CD8-positive, alpha-beta memory T cell (primary cell): ENCODE results near the gene NAA40. TPM values are rescaled to one million over a fixed set of nuclear protein-coding genes. Genes with fewer than 3 reads are reported as not detected.

Source experiments
- CTCF ChIA-PET: fragments of 350-600 bp; sonication (Branson Sonifier 250); formaldehyde crosslinking; loops from one replicate; lab custom pipeline; 2021; ENCODE audit warnings: antibody characterized with exemption; lab: Charles Lee
- POLR2A ChIA-PET: fragments of 350-600 bp; sonication (Branson Sonifier 250); formaldehyde crosslinking; loops from one replicate; lab custom pipeline; 2021; ENCODE audit warnings: antibody characterized with exemption; lab: Charles Lee
- DNase-seq, 5 donors: peaks; one replicate each; pipeline versions ENCODE4 v3.0.0 to v3.0.0-alpha.2; 2020 to 2022; ENCODE audit warnings: mixed read lengths in 1 of 5
- H3K27ac ChIP-seq: one replicate; pipeline ENCODE4 v1.7.0; 2013; ENCODE audit warnings: low read depth, mild to moderate bottlenecking, low read length, moderate library complexity
- H3K27me3 ChIP-seq: 2 replicates; pipeline ENCODE4 v1.7.0; 2013; ENCODE audit warnings: low read length, mild to moderate bottlenecking; ENCODE audit not compliant: insufficient read depth, poor library complexity, severe bottlenecking
- H3K36me3 ChIP-seq: 2 replicates; pipeline ENCODE4 v1.7.0; 2013; ENCODE audit warnings: mild to moderate bottlenecking, low read length, moderate library complexity; ENCODE audit not compliant: insufficient read depth
- H3K4me1 ChIP-seq: 2 replicates; pipeline ENCODE4 v1.7.0; 2013; ENCODE audit warnings: mild to moderate bottlenecking, low read length, moderate library complexity; ENCODE audit not compliant: insufficient read depth
- H3K4me3 ChIP-seq: 2 replicates; pipeline ENCODE4 v1.7.0; 2013; ENCODE audit warnings: mild to moderate bottlenecking, low read length
- H3K9me3 ChIP-seq: 2 replicates; pipeline ENCODE4 v1.7.0; 2013; ENCODE audit warnings: mild to moderate bottlenecking, low read length
- H3K27ac Mint-ChIP-seq, 8 donors: one replicate each; pipeline ENCODE4 v1.8.0; 2020 to 2021; ENCODE audit warnings: mixed read lengths in 8 of 8, mild to moderate bottlenecking in 6 of 8, inconsistent platforms in 3 of 8, moderate library complexity in 3 of 8
- H3K27me3 Mint-ChIP-seq, 2 donors: one replicate each; pipeline ENCODE4 v1.8.0; 2020 to 2021; ENCODE audit warnings: mixed read lengths in 2 of 2, mild to moderate bottlenecking in 1 of 2, moderate library complexity in 1 of 2
- H3K36me3 Mint-ChIP-seq, 3 donors: one replicate each; pipeline ENCODE4 v1.8.0; 2020 to 2021; ENCODE audit warnings: mixed read lengths in 3 of 3, inconsistent platforms in 1 of 3, mild to moderate bottlenecking in 1 of 3
- H3K4me1 Mint-ChIP-seq, 3 donors: one replicate each; pipeline ENCODE4 v1.8.0; 2020 to 2021; ENCODE audit warnings: mixed read lengths in 3 of 3, inconsistent platforms in 1 of 3, mild to moderate bottlenecking in 1 of 3
- H3K4me3 Mint-ChIP-seq, 7 donors: one replicate each; pipeline ENCODE4 v1.8.0; 2020 to 2021; ENCODE audit warnings: mixed read lengths in 7 of 7, mild to moderate bottlenecking in 6 of 7, moderate library complexity in 4 of 7, inconsistent platforms in 2 of 7
- H3K9me3 Mint-ChIP-seq, 5 donors: one replicate each; pipeline ENCODE4 v1.8.0; 2020 to 2022; ENCODE audit warnings: mixed read lengths in 5 of 5, mild to moderate bottlenecking in 3 of 5, moderate library complexity in 2 of 5, inconsistent platforms in 1 of 5
- polyA plus RNA-seq: library from polyadenylated mRNA; unstranded; fragments of 300-500 nt; fragmentation: Illumina TruSeq; gene quantifications from one replicate; pipeline ENCODE4 v1.2.3, GENCODE V29; 2021
- total RNA-seq, 2 experiments: library from RNA; stranded (reverse); gene quantifications; one replicate each; pipeline ENCODE4 v1.2.3, GENCODE V29; 2021

NAA40 gene
- total and polyA plus RNA-seq, 3 experiments from 2014 or later = 15.9 to 26.2 (median 20.2) TPM

DNA sequence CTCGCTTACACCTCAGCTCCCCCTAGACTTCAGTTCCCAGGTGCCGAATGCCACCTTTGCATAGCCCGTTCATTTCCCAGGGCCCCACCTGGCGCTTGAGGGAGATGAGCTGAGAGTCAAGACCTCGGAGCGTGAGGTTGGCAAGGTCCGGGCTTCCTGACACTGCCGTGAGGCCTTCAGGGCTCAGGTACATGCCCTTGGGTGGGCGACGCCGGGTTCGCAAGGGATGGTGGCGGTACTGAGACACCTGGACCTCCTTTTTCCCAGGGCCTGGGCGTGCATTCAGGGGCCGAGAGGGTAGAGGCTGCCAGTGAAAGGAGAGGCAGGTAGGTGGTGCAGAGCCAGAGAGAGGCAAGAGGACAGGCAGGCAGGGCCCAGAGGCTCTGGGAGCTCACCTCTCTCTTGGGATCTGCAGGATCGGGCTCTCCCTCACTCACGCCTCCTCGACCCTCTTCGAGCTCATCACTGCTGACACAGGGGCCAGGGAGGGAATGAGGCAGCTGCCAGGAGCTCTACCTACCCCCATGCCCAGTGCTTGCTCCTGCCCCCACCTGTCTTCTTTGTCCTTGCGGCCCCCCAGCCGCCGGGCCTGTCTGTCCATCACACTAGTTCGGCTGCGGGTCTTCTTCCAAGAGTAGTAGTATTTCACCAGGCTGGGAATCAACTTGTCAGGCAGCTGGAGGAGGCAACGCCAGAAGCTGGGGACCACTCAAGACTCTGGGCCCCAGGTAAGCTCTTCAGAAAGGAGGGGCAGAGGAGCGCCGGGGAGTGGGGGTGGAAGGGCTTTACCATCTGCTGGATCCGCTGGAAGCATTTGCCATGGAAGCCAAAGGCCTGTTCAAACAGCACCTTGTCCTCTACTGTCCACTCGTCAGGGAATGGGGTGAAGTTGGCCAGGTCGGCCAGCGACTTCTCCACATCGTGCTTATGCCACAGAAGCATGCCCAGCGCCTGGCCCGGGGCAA, 24.7 kb upstream of the NAA40 start:
- peak overlapping the region in 3 of 7 donors; percentile 7 to 51 (median 19) for H3K4me3 Mint-ChIP-seq
- H3K4me3 ChIP-seq = no peak overlapping the region
- H3K27ac Mint-ChIP-seq = peak overlapping the region in 1 of 8 donors; percentile 66
- H3K4me1 Mint-ChIP-seq = peaks cover 8 to 22% (median 11%) of the 10 kb centered on the region in 3 donors
- H3K36me3 Mint-ChIP-seq = peaks cover 0 to 10% (median 0%) of the 10 kb centered on the region in 3 donors
- H3K9me3 ChIP-seq = no peaks in the 10 kb centered on the region
- peaks cover 0 to 1% of the 10 kb centered on the region in 2 donors for H3K27me3 Mint-ChIP-seq
- no peak overlapping the region for H3K27ac ChIP-seq
- H3K9me3 Mint-ChIP-seq = no peaks in the 10 kb centered on the region
- POLR2A ChIA-PET = interaction anchor here (0.6 kb wide), 1 partner anchor 1802 kb away, joined by 7 read pairs; no protein-coding TSS in a partner anchor
- no peak for DNase-seq
- H3K4me1 ChIP-seq = peaks cover 24% of the 10 kb centered on the region
- CTCF ChIA-PET = interaction anchor here (1.1 to 3.7 kb wide), 6 partner anchors 7 to 77 kb away, joined by 3 to 11 read pairs (median 6); no protein-coding TSS in a partner anchor
- no peaks in the 10 kb centered on the region for H3K36me3 ChIP-seq
- H3K27me3 ChIP-seq = no peaks in the 10 kb centered on the region

DNA sequence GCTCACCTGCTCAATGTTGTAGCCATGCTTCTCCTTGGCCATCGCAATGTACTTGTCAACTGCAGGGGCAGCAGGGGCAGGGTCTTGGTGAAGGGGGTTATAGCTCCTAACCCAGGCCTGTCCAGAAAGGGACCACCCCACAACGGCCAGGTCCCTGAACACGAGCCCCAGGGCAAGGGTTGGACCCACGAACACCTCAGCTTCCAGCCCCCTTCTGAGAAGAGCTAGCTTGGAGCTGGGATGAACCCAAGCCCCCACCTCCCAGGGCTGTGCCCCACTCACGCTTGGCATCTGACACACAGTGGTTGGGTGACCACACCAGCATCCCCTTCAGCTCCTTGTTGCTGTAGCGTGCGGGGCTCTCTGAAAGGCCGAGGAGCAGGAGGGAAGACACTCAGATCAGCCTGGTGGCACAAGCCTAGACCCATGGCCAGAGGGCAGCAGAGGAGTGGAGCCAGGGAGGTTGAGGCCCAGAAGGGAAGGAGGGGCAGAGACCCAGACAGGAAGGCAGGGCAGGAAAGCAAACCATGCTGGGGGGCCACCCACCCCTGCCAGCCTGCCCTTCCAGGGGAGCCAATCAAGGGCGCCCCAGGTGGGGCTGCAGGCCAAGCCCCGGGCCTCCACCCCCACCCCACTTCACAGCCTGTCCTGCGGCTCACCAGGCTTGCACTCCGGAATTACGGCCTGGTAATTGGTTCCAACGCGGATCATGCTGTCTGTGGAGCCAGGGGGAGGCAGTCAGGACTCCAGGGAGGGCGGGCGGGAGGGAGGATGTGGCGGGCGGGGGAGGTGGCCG, 23.7 kb upstream of the NAA40 start:
- H3K9me3 ChIP-seq = no peaks in the 10 kb centered on the region
- CTCF ChIA-PET = interaction anchor here (1.3 to 3.7 kb wide), 4 partner anchors 8 to 78 kb away, joined by 3 to 11 read pairs (median 6); no protein-coding TSS in a partner anchor
- peaks cover 27% of the 10 kb centered on the region for H3K4me1 ChIP-seq
- H3K4me3 ChIP-seq = no peak overlapping the region
- H3K27ac ChIP-seq = no peak overlapping the region
- Mint-ChIP-seq H3K9me3 (no peaks in the 10 kb centered on the region), H3K27me3 (peaks cover 0 to 1% of the 10 kb centered on the region in 2 donors), H3K27ac (no peak overlapping the region), H3K36me3 (peaks cover 0 to 7% (median 0%) of the 10 kb centered on the region in 3 donors), H3K4me3 (peak overlapping the region in 5 of 7 donors; percentile 34 to 59 (median 47)), H3K4me1 (peaks cover 8 to 26% (median 11%) of the 10 kb centered on the region in 3 donors)
- no peak for DNase-seq
- POLR2A ChIA-PET = no interaction called here
- H3K27me3 ChIP-seq = no peaks in the 10 kb centered on the region
- no peaks in the 10 kb centered on the region for H3K36me3 ChIP-seq

GRCh38 chr11:63915961-63916836, 22.6 kb upstream of the NAA40 start:
- H3K9me3 Mint-ChIP-seq = no peaks in the 10 kb centered on the region
- ChIA-PET CTCF (interaction anchor here (1.0 to 3.7 kb wide), 5 partner anchors 10 to 79 kb away, joined by 3 to 16 read pairs (median 6); partner anchors contain the start of gene MARK2), POLR2A (no interaction called here)
- Histone ChIP-seq H3K4me1 (peaks cover 27% of the 10 kb centered on the region), H3K4me3 (peak overlapping the region; percentile 43), H3K27ac (no peak overlapping the region), H3K36me3 (no peaks in the 10 kb centered on the region), H3K9me3 (no peaks in the 10 kb centered on the region), H3K27me3 (no peaks in the 10 kb centered on the region)
- H3K4me1 Mint-ChIP-seq = peaks cover 8 to 26% (median 11%) of the 10 kb centered on the region in 3 donors
- peak overlapping the region; percentile 72 to 89 (median 83) for H3K4me3 Mint-ChIP-seq
- H3K27ac Mint-ChIP-seq = peak overlapping the region in 2 of 8 donors; percentile 56 to 72
- peaks cover 0 to 2% (median 0%) of the 10 kb centered on the region in 3 donors for H3K36me3 Mint-ChIP-seq
- peak in 1 of 5 donors; percentile 21 for DNase-seq
- H3K27me3 Mint-ChIP-seq = peaks cover 0 to 1% of the 10 kb centered on the region in 2 donors

DNA sequence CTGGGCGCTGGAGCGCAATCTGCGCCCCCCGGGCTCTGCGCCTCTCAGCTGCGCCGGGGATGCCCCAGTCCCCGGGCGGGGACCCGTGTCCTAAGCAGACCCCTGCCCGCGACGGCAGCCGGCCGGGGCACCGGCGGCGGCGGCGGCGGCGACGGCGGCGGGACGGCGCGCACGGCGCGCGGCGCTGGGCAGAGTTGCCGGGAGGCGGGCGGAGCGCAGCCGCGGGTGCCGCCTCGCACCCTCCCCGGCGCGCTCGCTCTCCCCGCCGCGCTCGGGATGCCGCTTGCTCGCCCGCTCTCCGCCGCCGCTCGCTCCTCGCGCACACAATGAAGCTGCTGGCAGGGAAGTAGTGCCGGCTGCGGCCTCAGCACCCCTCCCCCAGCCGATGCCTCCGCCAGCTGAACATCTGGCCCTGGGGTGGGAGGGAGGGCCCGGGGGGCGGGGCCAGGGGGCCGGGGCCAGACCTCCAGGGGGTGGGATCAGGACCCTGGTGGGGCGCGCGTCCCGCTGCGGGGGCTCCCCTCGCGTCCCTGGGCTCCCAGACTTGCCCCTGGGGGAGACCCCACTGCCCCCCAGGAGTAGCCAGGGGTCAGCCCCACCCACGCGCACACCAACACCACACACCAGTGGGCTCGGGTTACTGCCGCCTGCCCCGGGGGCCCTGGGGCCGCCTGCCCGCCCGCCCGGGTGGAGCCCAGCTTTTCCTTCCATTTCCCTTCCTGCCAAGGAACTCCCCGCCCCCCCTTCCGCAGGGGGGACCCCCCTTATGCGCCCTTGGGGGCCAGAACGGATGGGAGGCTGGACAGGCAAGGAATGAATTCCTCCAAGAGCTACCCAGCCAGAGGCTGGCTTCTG, 21.7 kb upstream of the NAA40 start, which contains the start of gene RCOR2:
TSS of gene RCOR2 (minus strand) at position 328 of the 855 bp plus-strand sequence. CDS start 708 bp downstream, outside the sequence.
- Histone ChIP-seq H3K4me1 (peaks cover 27% of the 10 kb centered on the region), H3K27me3 (no peaks in the 10 kb centered on the region), H3K27ac (no peak within 1 kb of the TSS), H3K9me3 (no peaks in the 10 kb centered on the region), H3K36me3 (no peaks in the 10 kb centered on the region), H3K4me3 (peak within 1 kb of the TSS; percentile 69)
- H3K36me3 Mint-ChIP-seq = peaks cover 0 to 2% (median 0%) of the 10 kb centered on the region in 3 donors
- ChIA-PET POLR2A (interaction anchor here (0.6 kb wide), 2 partner anchors 235 to 1243 kb away, joined by 3 to 4 read pairs; no protein-coding TSS in a partner anchor), CTCF (interaction anchor here (1.0 to 1.9 kb wide), 4 partner anchors 29 to 80 kb away, joined by 3 to 16 read pairs (median 5); partner anchors contain the start of gene MARK2)
- peaks cover 0 to 1% of the 10 kb centered on the region in 2 donors for H3K27me3 Mint-ChIP-seq
- peak within 1 kb of the TSS in 3 of 8 donors; percentile 56 to 72 (median 60) for H3K27ac Mint-ChIP-seq
- DNase-seq = peak; percentile 28 to 69 (median 44)
- peak within 1 kb of the TSS; percentile 78 to 89 (median 83) for H3K4me3 Mint-ChIP-seq
- no peaks in the 10 kb centered on the region for H3K9me3 Mint-ChIP-seq
- H3K4me1 Mint-ChIP-seq = peaks cover 8 to 26% (median 11%) of the 10 kb centered on the region in 3 donors

GRCh38 chr11:63917692-63918506, 20.9 kb upstream of the NAA40 start:
- Mint-ChIP-seq H3K27ac (peak overlapping the region in 2 of 8 donors; percentile 22 to 60), H3K36me3 (no peaks in the 10 kb centered on the region), H3K4me1 (peaks cover 8 to 26% (median 11%) of the 10 kb centered on the region in 3 donors), H3K4me3 (peak overlapping the region; percentile 49 to 91 (median 78)), H3K27me3 (peaks cover 0 to 2% of the 10 kb centered on the region in 2 donors), H3K9me3 (no peaks in the 10 kb centered on the region)
- Histone ChIP-seq H3K4me1 (peaks cover 27% of the 10 kb centered on the region), H3K36me3 (no peaks in the 10 kb centered on the region), H3K9me3 (no peaks in the 10 kb centered on the region), H3K27me3 (no peaks in the 10 kb centered on the region), H3K27ac (no peak overlapping the region), H3K4me3 (peak overlapping the region; percentile 69)
- peak; percentile 25 to 67 (median 33) for DNase-seq
- ChIA-PET POLR2A (no interaction called here), CTCF (interaction anchor here (1.0 to 1.9 kb wide), 3 partner anchors 28 to 80 kb away, joined by 3 to 16 read pairs (median 6); partner anchors contain the start of gene MARK2)
